BJ (cell line): ENCODE measurements around the gene STARD10. TPM values are rescaled to one million over a fixed set of nuclear protein-coding genes. Genes with fewer than 3 reads are reported as not detected.

Experiments
- CTCF ChIA-PET: fragments of 350-600 bp; formaldehyde crosslinking; extraction: SDS; loops from one replicate; lab custom pipeline; 2021; ENCODE audit warnings: antibody characterized with exemption, inconsistent platforms; lab: Yijun Ruan, JAX
- POLR2A ChIA-PET: fragments of 300-600 bp; sonication (Branson Sonifier 250); formaldehyde crosslinking; extraction: SDS; loops from one replicate; lab custom pipeline; 2021; ENCODE audit warnings: antibody characterized with exemption; lab: Charles Lee
- DNase-seq: peaks from one replicate; pipeline ENCODE4 v3.0.0-alpha.2; 2011; ENCODE audit warnings: low read depth
- H3K27me3 ChIP-seq: 2 replicates; pipeline ENCODE4 v1.6.0; 2011; ENCODE audit warnings: low read length; ENCODE audit not compliant: control insufficient read depth, insufficient read depth
- H3K36me3 ChIP-seq: 2 replicates; pipeline ENCODE4 v1.5.1; 2011; ENCODE audit warnings: low read length; ENCODE audit not compliant: control insufficient read depth, insufficient read depth
- H3K4me3 ChIP-seq: 2 replicates; pipeline ENCODE4 v1.5.1; 2011; ENCODE audit warnings: low read depth, mild to moderate bottlenecking, control low read depth, low read length
- CTCF ChIP-seq: IDR thresholded peaks from 2 replicates; pipeline ENCODE4 v1.5.1; 2011; ENCODE audit warnings: low read depth, mild to moderate bottlenecking, control low read depth, inconsistent platforms, low read length, moderate library complexity; ENCODE audit not compliant: insufficient read depth
- polyA plus RNA-seq: library from polyadenylated mRNA; depleted of rRNA; stranded (reverse); fragments of >200 nt; gene quantifications from 2 replicates; pipeline ENCODE4 v1.2.3, GENCODE V29; 2011

STARD10 gene
- polyA plus RNA-seq, 1 experiment, result 37.1 TPM

- Histone ChIP-seq H3K4me3 (no peak overlapping the region), H3K27me3 (no peaks in the 10 kb centered on the region), H3K36me3 (peaks cover 1% of the 10 kb centered on the region)
- CTCF ChIA-PET, result interaction anchor here (1.0 kb wide), 1 partner anchor 9 kb away, joined by 3 read pairs; no protein-coding TSS in a partner anchor
- no peak for TF ChIP-seq CTCF
- POLR2A ChIA-PET, result no interaction called here
- DNase-seq, result no peak
These were observed 52.4 kb downstream of the STARD10 start for GRCh38 chr11:72741429-72741833.

- no peak for DNase-seq
- ChIA-PET POLR2A (no interaction called here), CTCF (interaction anchor here (0.7 to 1.4 kb wide), 3 partner anchors 9 to 53 kb away, joined by 3 to 9 read pairs (median 3); partner anchors contain the start of gene STARD10)
These were observed 53.1 kb downstream of the STARD10 start for GRCh38 chr11:72740562-72741428.

DNA sequence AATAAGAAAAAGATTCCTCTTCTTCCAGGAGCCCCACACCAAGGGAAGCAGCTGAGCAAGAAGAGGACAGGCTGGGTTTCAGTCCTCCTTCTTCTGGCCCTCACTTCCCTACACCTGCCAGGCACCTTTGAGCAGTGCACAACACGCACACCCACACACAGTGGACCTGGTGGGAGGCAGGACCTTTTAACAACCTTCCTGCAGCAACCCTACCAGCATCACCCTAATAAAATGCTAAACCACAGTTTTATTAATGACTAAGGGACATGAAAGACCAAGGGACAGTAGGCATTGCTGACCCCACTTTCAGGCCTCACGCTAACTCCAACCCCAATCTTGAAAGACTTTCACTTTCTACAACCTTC lies 53.8 kb downstream of the STARD10 start:
- no peak for DNase-seq
- Histone ChIP-seq H3K36me3 (no peaks in the 10 kb centered on the region; the same call in 1 of the 2 replicates), H3K4me3 (no peak overlapping the region), H3K27me3 (no peaks in the 10 kb centered on the region)
- ChIA-PET CTCF (interaction anchor here (0.6 to 1.4 kb wide), 3 partner anchors 15 to 598 kb away, joined by 3 to 9 read pairs (median 3); partner anchors contain the start of gene STARD10), POLR2A (no interaction called here)
- TF ChIP-seq CTCF, result no peak

More at GRCh38 chr11:72740562-72741428, 53.1 kb downstream of the STARD10 start:
- Histone ChIP-seq H3K36me3 (peaks cover 1% of the 10 kb centered on the region), H3K27me3 (no peaks in the 10 kb centered on the region), H3K4me3 (no peak overlapping the region)
- TF ChIP-seq CTCF, result no peak

- no peak for TF ChIP-seq CTCF
- POLR2A ChIA-PET, result no interaction called here
- Histone ChIP-seq H3K36me3 (no peaks in the 10 kb centered on the region; the same call in 1 of the 2 replicates), H3K4me3 (no peak overlapping the region), H3K27me3 (no peaks in the 10 kb centered on the region)
- CTCF ChIA-PET, result interaction anchor here (0.6 to 1.4 kb wide), 5 partner anchors 14 to 598 kb away, joined by 3 to 9 read pairs (median 3); partner anchors contain the start of gene STARD10
- no peak for DNase-seq
These were observed 54.4 kb downstream of the STARD10 start for GRCh38 chr11:72739240-72740059.
